ENCODE results near the gene AIP. TPM values are rescaled to one million over a fixed set of nuclear protein-coding genes. Genes with fewer than 3 reads are reported as not detected.

AIP gene
- total RNA-seq, 4 donors from 2014 or later = 39.9 to 75.9 (median 58.4) TPM

- no peak within 1 kb of the TSS for H3K27ac ChIP-seq
- TF ChIP-seq POLR2A (IDR thresholded peaks at IDR 0.05) (no peak), CTCF (IDR thresholded peaks at IDR 0.05) (no peak)
- H3K4me3 ChIP-seq = no peak within 1 kb of the TSS
- no peaks in the 10 kb centered on the region for H3K27me3 ChIP-seq
- no peaks in the 10 kb centered on the region for H3K36me3 ChIP-seq
- H3K9me3 ChIP-seq = no peaks in the 10 kb centered on the region
- DNase-seq = no peak
- peaks cover 0 to 7% (median 0%) of the 10 kb centered on the region in 4 donors for H3K4me1 ChIP-seq
These were observed 40.2 kb downstream of the AIP start, which contains the start of gene CABP2 for GRCh38 chr11:67522844-67523555. TSS of gene CABP2 (minus strand) at chr11:67523446. CDS start at chr11:67523326, 120 bp downstream.

DNA sequence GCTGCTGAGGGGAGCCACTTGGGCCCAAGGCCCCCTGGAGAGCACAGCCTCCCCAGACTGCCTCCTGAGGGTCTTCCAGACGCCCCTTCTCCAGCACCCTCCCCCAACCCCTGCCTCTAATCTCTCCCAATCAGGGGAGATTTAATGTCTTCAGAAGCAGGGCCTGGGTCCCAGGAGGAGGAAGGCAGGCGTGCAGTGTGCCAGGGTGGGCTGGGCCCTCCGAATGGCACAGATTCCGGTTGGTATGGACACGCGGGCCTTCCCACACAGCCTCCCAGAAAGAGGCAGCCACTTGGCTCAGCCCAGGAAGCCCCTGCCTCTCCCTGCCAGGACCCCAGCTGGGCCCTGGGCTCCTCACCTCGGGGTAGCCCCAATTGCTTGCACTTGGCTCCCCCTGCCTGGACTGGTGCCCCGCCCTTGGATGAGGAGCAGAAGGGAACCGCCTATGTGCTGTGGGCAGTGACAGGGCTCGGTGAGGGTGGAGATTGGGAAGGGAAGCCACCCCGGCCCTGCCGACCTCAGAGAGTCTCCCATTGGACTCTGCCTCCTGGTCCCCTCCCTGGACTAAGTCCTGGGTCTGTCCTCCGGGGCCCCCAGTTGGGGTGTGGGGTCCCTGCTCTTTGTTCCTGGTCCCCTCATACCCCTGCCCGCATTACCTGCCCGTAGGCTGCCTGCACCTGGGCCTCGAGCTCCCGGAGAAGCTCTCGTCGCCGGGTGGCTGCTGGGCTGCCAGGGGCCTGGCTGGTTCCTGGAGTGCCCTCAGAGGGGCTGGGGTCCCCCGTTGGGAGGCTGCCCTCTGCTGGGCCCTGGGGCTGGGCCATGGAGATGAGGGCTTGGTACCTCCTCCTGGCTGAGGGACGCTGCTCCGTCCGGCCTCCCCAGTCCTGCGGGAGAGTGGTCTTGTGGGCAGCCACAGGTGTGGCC is 41.0 kb downstream of the AIP start:
- no peak overlapping the region for H3K4me3 ChIP-seq
- no peak for DNase-seq
- no peaks in the 10 kb centered on the region for H3K36me3 ChIP-seq
- H3K27ac ChIP-seq = no peak overlapping the region
- H3K27me3 ChIP-seq = no peaks in the 10 kb centered on the region
- no peak for TF ChIP-seq POLR2A (IDR thresholded peaks at IDR 0.05)
- TF ChIP-seq CTCF (IDR thresholded peaks at IDR 0.05) = no peak
- H3K9me3 ChIP-seq = no peaks in the 10 kb centered on the region
- peaks cover 0 to 7% (median 0%) of the 10 kb centered on the region in 4 donors for H3K4me1 ChIP-seq

DNA sequence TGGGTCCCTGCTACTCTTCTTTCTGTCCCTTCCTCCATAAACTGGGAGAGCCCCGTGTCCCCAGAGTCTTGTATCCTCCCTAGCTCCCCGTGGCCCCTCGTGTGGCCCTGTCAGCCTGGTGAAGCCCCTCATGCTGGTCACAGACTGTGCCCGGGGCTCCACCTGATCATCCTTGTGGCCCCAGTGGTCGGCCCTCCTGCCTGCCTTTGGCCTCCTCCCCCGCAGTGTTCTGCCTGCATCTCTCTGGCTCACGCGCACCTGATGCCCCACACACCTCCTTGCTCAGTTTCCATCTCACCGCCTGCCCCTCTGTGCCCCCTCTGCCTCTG is 41.6 kb downstream of the AIP start:
- Histone ChIP-seq H3K27ac (no peak overlapping the region), H3K9me3 (no peaks in the 10 kb centered on the region), H3K4me3 (no peak overlapping the region), H3K27me3 (no peaks in the 10 kb centered on the region), H3K4me1 (peaks cover 0 to 7% (median 0%) of the 10 kb centered on the region in 4 donors), H3K36me3 (no peaks in the 10 kb centered on the region)
- TF ChIP-seq CTCF (IDR thresholded peaks at IDR 0.05) (no peak), POLR2A (IDR thresholded peaks at IDR 0.05) (no peak)
- DNase-seq = no peak

DNA sequence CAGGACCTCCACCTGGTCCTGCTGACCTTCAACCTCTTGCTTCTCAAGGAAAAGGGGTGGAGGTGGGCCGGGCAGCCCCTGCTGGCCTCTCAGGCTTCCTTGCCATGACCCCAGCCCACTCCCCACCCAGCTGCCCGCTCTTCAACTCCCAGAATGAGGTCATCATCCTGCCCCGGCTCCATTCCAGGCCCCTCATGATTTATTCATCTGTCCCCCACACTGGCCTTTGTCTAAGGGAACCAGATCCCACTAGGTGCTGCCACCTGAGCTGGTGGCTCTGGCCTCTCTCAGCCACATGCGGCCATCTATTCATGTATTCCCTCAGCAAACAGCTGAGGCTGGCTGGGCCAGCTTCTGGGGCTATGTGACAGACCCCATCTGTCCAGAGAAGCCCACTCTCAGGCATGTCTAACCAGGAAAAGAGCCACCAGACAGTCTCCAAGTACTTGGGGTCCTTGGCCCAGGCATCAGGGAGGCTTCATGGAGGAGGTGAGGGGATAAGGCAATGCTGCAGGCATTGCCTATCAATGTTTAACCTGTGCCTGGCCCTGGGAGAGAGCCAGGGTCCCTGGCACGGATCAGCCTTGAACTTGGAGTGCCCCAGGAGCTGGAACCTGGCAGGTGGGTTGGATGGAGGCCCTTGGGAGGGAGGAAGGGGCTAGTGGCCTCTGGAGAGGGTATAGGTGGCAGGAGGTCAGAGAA is 42.6 kb downstream of the AIP start:
- Histone ChIP-seq H3K27ac (peak overlapping the region in 3 of 4 donors; percentile 44 to 72 (median 70)), H3K9me3 (no peaks in the 10 kb centered on the region), H3K27me3 (no peaks in the 10 kb centered on the region), H3K4me1 (peaks cover 0 to 7% (median 0%) of the 10 kb centered on the region in 4 donors), H3K4me3 (no peak overlapping the region), H3K36me3 (no peaks in the 10 kb centered on the region)
- no peak for DNase-seq
- TF ChIP-seq POLR2A (IDR thresholded peaks at IDR 0.05) (no peak), CTCF (IDR thresholded peaks at IDR 0.05) (no peak)

GRCh38 chr11:67528376-67528775 is 45.5 kb downstream of the AIP start:
- no peak overlapping the region for H3K27ac ChIP-seq
- H3K27me3 ChIP-seq = no peaks in the 10 kb centered on the region
- H3K36me3 ChIP-seq = no peaks in the 10 kb centered on the region
- no peaks in the 10 kb centered on the region for H3K9me3 ChIP-seq
- peaks cover 0 to 7% (median 0%) of the 10 kb centered on the region in 4 donors for H3K4me1 ChIP-seq
- no peak for DNase-seq
- no peak for TF ChIP-seq CTCF (IDR thresholded peaks at IDR 0.05)
- no peak for TF ChIP-seq POLR2A (IDR thresholded peaks at IDR 0.05)
- no peak overlapping the region for H3K4me3 ChIP-seq
